Right hindlimb (tissue), 1 donor: ENCODE results near the gene ILKAP.
A peak's percentile ranks its signal among the peaks of the same experiment; 100 is the strongest.

Experiments
- DNase-seq: peaks from one replicate; pipeline ENCODE4 v3.0.0-alpha.2; 2018

The ILKAP gene

GRCh38 chr2:238133499-238134392 is 69.7 kb downstream of the ILKAP start:
- DNase-seq, result peak; percentile 20

- peak; percentile 16 for DNase-seq
These were observed 70.7 kb downstream of the ILKAP start for GRCh38 chr2:238132463-238133450.

GRCh38 chr2:238131761-238132462 is 71.6 kb downstream of the ILKAP start:
- peak; percentile 15 for DNase-seq

GRCh38 chr2:238130696-238131628 is 72.5 kb downstream of the ILKAP start:
- DNase-seq, result peak; percentile 13

- peak; percentile 7 for DNase-seq
These were observed 73.3 kb downstream of the ILKAP start for GRCh38 chr2:238130111-238130695.

- peak; percentile 15 for DNase-seq
These were observed 74.1 kb downstream of the ILKAP start for GRCh38 chr2:238129166-238130010.

GRCh38 chr2:238128534-238129001 is 74.9 kb downstream of the ILKAP start:
- DNase-seq, result peak; percentile 22

- DNase-seq, result no peak
These were observed 75.4 kb downstream of the ILKAP start for GRCh38 chr2:238128061-238128440.

GRCh38 chr2:238127165-238128060 is 76.1 kb downstream of the ILKAP start:
- peak; percentile 80 for DNase-seq

- DNase-seq, result no peak
These were observed 76.7 kb downstream of the ILKAP start for GRCh38 chr2:238126775-238127164.

GRCh38 chr2:238126338-238126737 is 77.2 kb downstream of the ILKAP start:
- no peak for DNase-seq

GRCh38 chr2:238125127-238125885 is 78.2 kb downstream of the ILKAP start:
- DNase-seq, result no peak

- no peak for DNase-seq
These were observed 78.9 kb downstream of the ILKAP start for GRCh38 chr2:238124488-238125126.

GRCh38 chr2:238123991-238124470 is 79.5 kb downstream of the ILKAP start:
- DNase-seq, result no peak

GRCh38 chr2:238123218-238123971 is 80.1 kb downstream of the ILKAP start:
- no peak for DNase-seq

- DNase-seq, result no peak
These were observed 80.9 kb downstream of the ILKAP start for GRCh38 chr2:238122287-238123217.
